Panc1 (cell line): ENCODE data around the gene GBA3.

Experiments
- POLR2AphosphoS5 ChIP-seq: IDR thresholded peaks from 2 replicates; pipeline ENCODE4 v1.6.1; 2012; ENCODE audit warnings: mild to moderate bottlenecking, low read depth, low read length, moderate library complexity
- SIN3A ChIP-seq: IDR thresholded peaks from 2 replicates; pipeline ENCODE4 v1.6.1; 2012; ENCODE audit warnings: low read depth, mild to moderate bottlenecking, low read length, moderate library complexity, borderline replicate concordance; ENCODE audit not compliant: insufficient read depth
- TCF7L2 ChIP-seq: IDR thresholded peaks from 2 replicates; pipeline ENCODE4 v1.6.1; 2011; ENCODE audit warnings: mild to moderate bottlenecking, low read depth, low read length, inconsistent platforms
- TF ChIP-seq, protein P1 (sequence below), 2 experiments: IDR thresholded peaks; 2 replicates each; pipeline ENCODE4 v1.6.1; 2011 to 2012; ENCODE audit warnings: low read depth in 2 of 2, control low read depth in 1 of 2, low read length in 1 of 2, mild to moderate bottlenecking in 1 of 2, moderate library complexity in 1 of 2; ENCODE audit not compliant: insufficient read depth in 1 of 2
- TF ChIP-seq, protein P2 (sequence below): fragments of 450-650 bp; IDR thresholded peaks from 2 replicates; pipeline ENCODE4 v1.5.1; 2017; ENCODE audit warnings: mild to moderate bottlenecking

DNA sequence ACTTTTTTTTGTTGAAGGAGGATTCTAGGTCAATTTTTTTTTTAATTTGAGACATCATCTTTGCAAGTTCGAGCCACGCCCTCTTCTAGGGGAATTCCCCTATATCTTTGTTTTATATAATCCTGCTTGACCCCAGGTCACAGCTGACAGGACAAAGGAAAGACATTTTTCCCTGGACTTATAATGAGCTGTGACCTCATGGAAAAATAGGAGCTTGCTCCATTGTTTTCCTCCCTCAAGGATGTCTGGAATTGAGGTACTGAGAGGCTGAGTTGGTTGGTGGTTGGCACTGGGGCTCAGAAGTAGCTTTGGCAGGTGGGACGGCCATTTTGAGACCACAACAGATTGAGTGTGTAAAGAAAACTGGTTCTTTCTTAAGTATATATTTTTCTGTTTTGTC, 49.0 kb downstream of the GBA3 start:
- TF ChIP-seq, protein P1, sequence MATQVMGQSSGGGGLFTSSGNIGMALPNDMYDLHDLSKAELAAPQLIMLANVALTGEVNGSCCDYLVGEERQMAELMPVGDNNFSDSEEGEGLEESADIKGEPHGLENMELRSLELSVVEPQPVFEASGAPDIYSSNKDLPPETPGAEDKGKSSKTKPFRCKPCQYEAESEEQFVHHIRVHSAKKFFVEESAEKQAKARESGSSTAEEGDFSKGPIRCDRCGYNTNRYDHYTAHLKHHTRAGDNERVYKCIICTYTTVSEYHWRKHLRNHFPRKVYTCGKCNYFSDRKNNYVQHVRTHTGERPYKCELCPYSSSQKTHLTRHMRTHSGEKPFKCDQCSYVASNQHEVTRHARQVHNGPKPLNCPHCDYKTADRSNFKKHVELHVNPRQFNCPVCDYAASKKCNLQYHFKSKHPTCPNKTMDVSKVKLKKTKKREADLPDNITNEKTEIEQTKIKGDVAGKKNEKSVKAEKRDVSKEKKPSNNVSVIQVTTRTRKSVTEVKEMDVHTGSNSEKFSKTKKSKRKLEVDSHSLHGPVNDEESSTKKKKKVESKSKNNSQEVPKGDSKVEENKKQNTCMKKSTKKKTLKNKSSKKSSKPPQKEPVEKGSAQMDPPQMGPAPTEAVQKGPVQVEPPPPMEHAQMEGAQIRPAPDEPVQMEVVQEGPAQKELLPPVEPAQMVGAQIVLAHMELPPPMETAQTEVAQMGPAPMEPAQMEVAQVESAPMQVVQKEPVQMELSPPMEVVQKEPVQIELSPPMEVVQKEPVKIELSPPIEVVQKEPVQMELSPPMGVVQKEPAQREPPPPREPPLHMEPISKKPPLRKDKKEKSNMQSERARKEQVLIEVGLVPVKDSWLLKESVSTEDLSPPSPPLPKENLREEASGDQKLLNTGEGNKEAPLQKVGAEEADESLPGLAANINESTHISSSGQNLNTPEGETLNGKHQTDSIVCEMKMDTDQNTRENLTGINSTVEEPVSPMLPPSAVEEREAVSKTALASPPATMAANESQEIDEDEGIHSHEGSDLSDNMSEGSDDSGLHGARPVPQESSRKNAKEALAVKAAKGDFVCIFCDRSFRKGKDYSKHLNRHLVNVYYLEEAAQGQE (IDR thresholded peaks at IDR 0.05; ENCODE audit: insufficient read depth in 1 of 2, low read depth in 2 of 2, low read length in 1 of 2): no peak
- TF ChIP-seq, protein P2, sequence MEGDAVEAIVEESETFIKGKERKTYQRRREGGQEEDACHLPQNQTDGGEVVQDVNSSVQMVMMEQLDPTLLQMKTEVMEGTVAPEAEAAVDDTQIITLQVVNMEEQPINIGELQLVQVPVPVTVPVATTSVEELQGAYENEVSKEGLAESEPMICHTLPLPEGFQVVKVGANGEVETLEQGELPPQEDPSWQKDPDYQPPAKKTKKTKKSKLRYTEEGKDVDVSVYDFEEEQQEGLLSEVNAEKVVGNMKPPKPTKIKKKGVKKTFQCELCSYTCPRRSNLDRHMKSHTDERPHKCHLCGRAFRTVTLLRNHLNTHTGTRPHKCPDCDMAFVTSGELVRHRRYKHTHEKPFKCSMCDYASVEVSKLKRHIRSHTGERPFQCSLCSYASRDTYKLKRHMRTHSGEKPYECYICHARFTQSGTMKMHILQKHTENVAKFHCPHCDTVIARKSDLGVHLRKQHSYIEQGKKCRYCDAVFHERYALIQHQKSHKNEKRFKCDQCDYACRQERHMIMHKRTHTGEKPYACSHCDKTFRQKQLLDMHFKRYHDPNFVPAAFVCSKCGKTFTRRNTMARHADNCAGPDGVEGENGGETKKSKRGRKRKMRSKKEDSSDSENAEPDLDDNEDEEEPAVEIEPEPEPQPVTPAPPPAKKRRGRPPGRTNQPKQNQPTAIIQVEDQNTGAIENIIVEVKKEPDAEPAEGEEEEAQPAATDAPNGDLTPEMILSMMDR: no peak
- TF ChIP-seq POLR2AphosphoS5 (no peak), SIN3A (no peak), TCF7L2 (no peak)
